H9 (cell line): ENCODE data around the gene TBC1D8. TPM values are rescaled to one million over a fixed set of nuclear protein-coding genes. Genes with fewer than 3 reads are reported as not detected.

ENCODE experiments used
- DNase-seq: peaks from one replicate; pipeline ENCODE4 v3.0.0-alpha.2; 2017
- H2AFZ ChIP-seq: one replicate; pipeline ENCODE4 v1.6.1; 2013; ENCODE audit warnings: mild to moderate bottlenecking, low read length, control low read depth, moderate library complexity
- H2AK5ac ChIP-seq: 2 replicates; pipeline ENCODE4 v1.6.1; 2013; ENCODE audit warnings: low read length, control low read depth, mixed read lengths; ENCODE audit not compliant: insufficient read length
- H2BK120ac ChIP-seq: one replicate; pipeline ENCODE4 v1.6.1; 2013; ENCODE audit warnings: low read depth, mild to moderate bottlenecking, low read length, control low read depth, inconsistent platforms; ENCODE audit not compliant: poor library complexity, severe bottlenecking
- H2BK12ac ChIP-seq: 2 replicates; pipeline ENCODE4 v1.6.1; 2013; ENCODE audit warnings: low read length, control low read depth, mixed read lengths, low read depth; ENCODE audit not compliant: insufficient read length
- H2BK15ac ChIP-seq: 2 replicates; pipeline ENCODE4 v1.6.1; 2013; ENCODE audit warnings: low read depth, low read length, control low read depth
- H2BK20ac ChIP-seq: one replicate; pipeline ENCODE4 v1.6.1; 2013; ENCODE audit warnings: low read depth, mild to moderate bottlenecking, low read length, control low read depth, inconsistent platforms; ENCODE audit not compliant: poor library complexity, severe bottlenecking
- H2BK5ac ChIP-seq: 2 replicates; pipeline ENCODE4 v1.6.1; 2013; ENCODE audit warnings: low read length, control low read depth, mixed read lengths; ENCODE audit not compliant: insufficient read length
- H3K14ac ChIP-seq: 2 replicates; pipeline ENCODE4 v1.6.1; 2013; ENCODE audit warnings: low read length, control low read depth; ENCODE audit not compliant: insufficient read depth
- H3K18ac ChIP-seq: 2 replicates; pipeline ENCODE4 v1.6.1; 2013; ENCODE audit warnings: low read depth, mild to moderate bottlenecking, mixed read lengths, low read length, control low read depth; ENCODE audit not compliant: insufficient read length
- H3K23ac ChIP-seq: 2 replicates; pipeline ENCODE4 v1.6.1; 2013; ENCODE audit warnings: low read length, control low read depth, mixed read lengths, low read depth; ENCODE audit not compliant: insufficient read length
- H3K23me2 ChIP-seq: 2 replicates; pipeline ENCODE4 v1.6.1; 2013; ENCODE audit warnings: low read depth, mild to moderate bottlenecking, mixed read lengths, low read length, control low read depth; ENCODE audit not compliant: insufficient read length, poor library complexity, severe bottlenecking
- H3K27ac ChIP-seq: 2 replicates; pipeline ENCODE4 v1.5.1; 2013; ENCODE audit warnings: low read length, control low read depth, mixed read lengths, low read depth; ENCODE audit not compliant: insufficient read length
- H3K27me3 ChIP-seq: 2 replicates; pipeline ENCODE4 v1.6.1; 2013; ENCODE audit warnings: low read length, control low read depth, inconsistent platforms; ENCODE audit not compliant: insufficient read depth
- H3K4ac ChIP-seq: 2 replicates; pipeline ENCODE4 v1.6.1; 2013; ENCODE audit warnings: low read depth, mild to moderate bottlenecking, control low read depth, inconsistent platforms, low read length, moderate library complexity
- H3K4me1 ChIP-seq: 2 replicates; pipeline ENCODE4 v1.6.1; 2013; ENCODE audit warnings: low read length, control low read depth, inconsistent platforms; ENCODE audit not compliant: insufficient read depth
- H3K4me2 ChIP-seq: 2 replicates; pipeline ENCODE4 v1.6.1; 2013; ENCODE audit warnings: low read length, control low read depth, mixed read lengths; ENCODE audit not compliant: insufficient read length, insufficient read depth
- H3K56ac ChIP-seq: 2 replicates; pipeline ENCODE4 v1.6.1; 2013; ENCODE audit warnings: low read depth, mild to moderate bottlenecking, mixed read lengths, low read length, control low read depth; ENCODE audit not compliant: insufficient read length
- H3K79me1 ChIP-seq: 2 replicates; pipeline ENCODE4 v1.6.1; 2013; ENCODE audit warnings: low read depth, mild to moderate bottlenecking, moderate library complexity, low read length, control low read depth, inconsistent platforms; ENCODE audit not compliant: insufficient read depth, poor library complexity, severe bottlenecking
- H3K79me2 ChIP-seq: 2 replicates; pipeline ENCODE4 v1.6.1; 2013; ENCODE audit warnings: low read length, control low read depth, inconsistent platforms; ENCODE audit not compliant: insufficient read depth
- H3K9ac ChIP-seq: 2 replicates; pipeline ENCODE4 v1.6.1; 2013; ENCODE audit warnings: low read length, control low read depth, mixed read lengths; ENCODE audit not compliant: insufficient read length; ENCODE audit errors: extremely low read depth
- H3K9me3 ChIP-seq: one replicate; pipeline ENCODE4 v1.6.1; 2013; ENCODE audit warnings: low read depth, low read length, inconsistent platforms; ENCODE audit not compliant: control insufficient read depth
- H3T11ph ChIP-seq: one replicate; pipeline ENCODE4 v1.6.1; 2013; ENCODE audit warnings: mild to moderate bottlenecking, low read length, control low read depth, inconsistent platforms
- H4K20me1 ChIP-seq: one replicate; pipeline ENCODE4 v1.6.1; 2013; ENCODE audit not compliant: control insufficient read depth, insufficient read length, insufficient read depth
- H4K5ac ChIP-seq: 2 replicates; pipeline ENCODE4 v1.6.1; 2013; ENCODE audit warnings: low read depth, mild to moderate bottlenecking, mixed read lengths, low read length, control low read depth; ENCODE audit not compliant: insufficient read length
- H4K8ac ChIP-seq: replicated peaks from 2 replicates; pipeline ENCODE4 v1.6.1; 2013; ENCODE audit warnings: low read length, control low read depth, mixed read lengths, low read depth; ENCODE audit not compliant: insufficient read length
- H4K91ac ChIP-seq: 2 replicates; pipeline ENCODE4 v1.6.1; 2013; ENCODE audit warnings: low read depth, mild to moderate bottlenecking, moderate library complexity, mixed read lengths, low read length, control low read depth; ENCODE audit not compliant: insufficient read length
- H3K27ac Mint-ChIP-seq, 3 experiments: 2 replicates in 2 of 3; 3 replicates in 1 of 3; pipeline ENCODE4 v1.8.0; 2020 to 2021; ENCODE audit warnings: mixed read lengths in 3 of 3, mild to moderate bottlenecking in 1 of 3, moderate library complexity in 1 of 3
- H3K27me3 Mint-ChIP-seq: 2 replicates; pipeline ENCODE4 v1.8.0; 2021; ENCODE audit warnings: low read depth, mild to moderate bottlenecking, moderate library complexity, mixed read lengths
- H3K36me3 Mint-ChIP-seq, 3 experiments: 2 replicates in 2 of 3; 3 replicates in 1 of 3; pipeline ENCODE4 v1.8.0; 2020 to 2021; ENCODE audit warnings: low read depth in 3 of 3, mixed read lengths in 3 of 3; ENCODE audit not compliant: insufficient read depth in 1 of 3
- H3K4me1 Mint-ChIP-seq, 2 experiments: 2 replicates each; pipeline ENCODE4 v1.8.0; 2020; ENCODE audit warnings: mixed read lengths in 2 of 2
- H3K4me3 Mint-ChIP-seq, 2 experiments: 2 replicates in 1 of 2; 3 replicates in 1 of 2; pipeline ENCODE4 v1.8.0; 2020 to 2021; ENCODE audit warnings: mild to moderate bottlenecking in 2 of 2, mixed read lengths in 2 of 2, moderate library complexity in 1 of 2
- H3K9me3 Mint-ChIP-seq, 2 experiments: 2 replicates in 1 of 2; 3 replicates in 1 of 2; pipeline ENCODE4 v1.8.0; 2020; ENCODE audit warnings: mild to moderate bottlenecking in 2 of 2, mixed read lengths in 2 of 2, moderate library complexity in 1 of 2
- CTCF ChIP-seq: fragments of 200-600 bp; sonication (generic); conservative IDR thresholded peaks from 3 replicates; pipeline ENCODE4 v1.8.0; 2021; ENCODE audit warnings: antibody characterized with exemption, mild to moderate bottlenecking
- WGBS: extraction: QIAGEN DNeasy Blood & Tissue Kit; methylation state at CpG from one replicate; pipeline ENCODE4 v1.1.7; 2013; ENCODE audit warnings: missing lambda C conversion rate, low lambda C conversion rate, mixed read lengths; ENCODE audit not compliant: insufficient read length; ENCODE audit errors: extremely low coverage; 5-methylcytosine and 5-hydroxymethylcytosine counted together
- total RNA-seq: library from RNA; stranded (reverse); gene quantifications from 2 replicates; pipeline ENCODE4 v1.2.1, GENCODE V29; 2021

Gene TBC1D8
- total RNA-seq, 1 experiment from 2014 or later, result 16.6 TPM

GRCh38 chr2:100987974-100988373, 163.2 kb downstream of the TBC1D8 start:
- Mint-ChIP-seq H3K9me3 (no peaks in the 10 kb centered on the region; a peak in 1 of 5 replicates), H3K27ac (0 out of 7 replicates have a peak overlapping the region, but pooled peaks of 1 of the 3 experiments have one; percentile 31), H3K4me1 (peaks cover 2 to 14% of the 10 kb centered on the region in 2 experiments; a peak in 3 of 4 replicates), H3K27me3 (peaks cover 2% of the 10 kb centered on the region; the same call in 1 of the 2 replicates), H3K4me3 (no peak overlapping the region), H3K36me3 (no peaks in the 10 kb centered on the region; a peak in 1 of 7 replicates)
- Histone ChIP-seq H3T11ph (no peak overlapping the region), H3K23me2 (no peaks in the 10 kb centered on the region), H2BK5ac (no peak overlapping the region), H3K79me2 (no peaks in the 10 kb centered on the region), H2BK20ac (no peak overlapping the region), H3K4ac (no peak overlapping the region), H3K9me3 (no peaks in the 10 kb centered on the region), H4K5ac (no peak overlapping the region), H2BK12ac (no peak overlapping the region), H2AK5ac (no peak overlapping the region), H3K9ac (no peak overlapping the region), H3K79me1 (no peaks in the 10 kb centered on the region), H3K18ac (no peak overlapping the region), H4K91ac (no peak overlapping the region), H3K4me2 (no peak overlapping the region), H3K4me1 (no peaks in the 10 kb centered on the region), H2AFZ (no peak overlapping the region), H3K27me3 (no peaks in the 10 kb centered on the region), H2BK120ac (no peak overlapping the region), H3K27ac (no peak overlapping the region), H3K14ac (no peak overlapping the region), H3K23ac (no peak overlapping the region), H4K20me1 (peaks cover 5% of the 10 kb centered on the region), H3K56ac (no peak overlapping the region), H4K8ac (no peak overlapping the region), H2BK15ac (no peak overlapping the region)
- no peak for TF ChIP-seq CTCF
- no peak for DNase-seq
- whole genome bisulfite sequencing, result no CpG with 5 or more reads among the region's 4 CpGs
